Measurements from ENCODE around the gene SLC19A1. TPM values are rescaled to one million over a fixed set of nuclear protein-coding genes. Genes with fewer than 3 reads are reported as not detected.
"Not testable (repeated sequence)": the region's sequence is repeated elsewhere in the genome, so short reads cannot be mapped to it uniquely, and the experiment has no call there.

SLC19A1 gene
- total RNA-seq, 4 donors from 2014 or later, result 3.6 to 7.3 (median 5.0) TPM

DNA sequence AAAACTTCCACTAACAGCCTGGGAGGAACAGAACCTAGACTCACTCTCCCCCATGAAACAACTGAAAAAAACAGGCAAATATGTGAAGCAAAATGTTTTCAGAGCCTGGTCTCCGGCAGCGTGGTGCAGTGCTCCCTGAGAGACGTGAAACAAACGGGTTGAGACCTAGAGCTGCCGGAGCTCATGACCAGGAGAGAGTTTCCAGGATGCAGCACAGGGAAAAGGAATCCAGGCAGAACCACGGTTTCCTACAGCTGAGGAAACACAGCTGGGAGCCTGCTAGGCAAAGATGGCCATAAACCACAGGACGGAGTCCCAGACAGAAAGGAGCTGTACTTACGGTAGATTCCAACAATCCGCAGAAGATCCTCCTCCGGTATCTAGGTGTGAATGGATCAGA lies 20.2 kb upstream of the SLC19A1 start:
- TF ChIP-seq POLR2A (IDR thresholded peaks at IDR 0.05), result no peak
- TF ChIP-seq, protein P1, sequence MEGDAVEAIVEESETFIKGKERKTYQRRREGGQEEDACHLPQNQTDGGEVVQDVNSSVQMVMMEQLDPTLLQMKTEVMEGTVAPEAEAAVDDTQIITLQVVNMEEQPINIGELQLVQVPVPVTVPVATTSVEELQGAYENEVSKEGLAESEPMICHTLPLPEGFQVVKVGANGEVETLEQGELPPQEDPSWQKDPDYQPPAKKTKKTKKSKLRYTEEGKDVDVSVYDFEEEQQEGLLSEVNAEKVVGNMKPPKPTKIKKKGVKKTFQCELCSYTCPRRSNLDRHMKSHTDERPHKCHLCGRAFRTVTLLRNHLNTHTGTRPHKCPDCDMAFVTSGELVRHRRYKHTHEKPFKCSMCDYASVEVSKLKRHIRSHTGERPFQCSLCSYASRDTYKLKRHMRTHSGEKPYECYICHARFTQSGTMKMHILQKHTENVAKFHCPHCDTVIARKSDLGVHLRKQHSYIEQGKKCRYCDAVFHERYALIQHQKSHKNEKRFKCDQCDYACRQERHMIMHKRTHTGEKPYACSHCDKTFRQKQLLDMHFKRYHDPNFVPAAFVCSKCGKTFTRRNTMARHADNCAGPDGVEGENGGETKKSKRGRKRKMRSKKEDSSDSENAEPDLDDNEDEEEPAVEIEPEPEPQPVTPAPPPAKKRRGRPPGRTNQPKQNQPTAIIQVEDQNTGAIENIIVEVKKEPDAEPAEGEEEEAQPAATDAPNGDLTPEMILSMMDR (IDR thresholded peaks at IDR 0.05), result no peak
- intact Hi-C loops (cut with DNase I; ENCODE audit: low total_unique reads), result no loop called here
- 66 to 70% methylated on average over 10 of the region's 10 CpGs for WGBS, 2 donors
- peak in 1 of 2 donors; percentile 43 for DNase-seq (ENCODE audit: low spot score in 2 of 2)
- H3K4me3 ChIP-seq (ENCODE audit: low read depth, poor library complexity, severe bottlenecking), result no peak overlapping the region

DNA sequence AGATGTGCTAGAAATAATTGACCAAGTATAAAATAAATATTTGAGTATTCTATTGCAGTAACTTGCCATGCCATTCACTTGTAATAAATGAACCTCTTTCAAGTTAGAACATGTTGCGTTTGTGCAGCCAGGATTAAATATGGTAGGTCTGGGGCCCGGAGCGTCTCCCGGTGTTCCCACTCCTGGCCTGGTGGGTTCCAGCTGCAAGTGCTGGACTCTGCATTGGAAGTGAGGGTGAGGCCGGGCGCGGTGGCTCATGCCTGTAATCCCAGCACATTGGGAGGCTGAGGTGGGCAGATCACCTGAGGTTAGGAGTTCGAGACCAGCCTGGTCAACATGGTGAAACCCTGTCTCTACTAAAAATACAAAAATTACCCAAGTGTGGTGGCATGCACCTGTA lies 19.0 kb upstream of the SLC19A1 start:
- intact Hi-C loops (cut with DNase I; ENCODE audit: low total_unique reads); H3K4me3 ChIP-seq (ENCODE audit: low read depth, poor library complexity, severe bottlenecking): not testable (repeated sequence)
- WGBS, 2 donors, result 77 to 80% methylated on average over 8 of the region's 8 CpGs
- DNase-seq (ENCODE audit: low spot score in 2 of 2), result peak in 1 of 2 donors; percentile 42

DNA sequence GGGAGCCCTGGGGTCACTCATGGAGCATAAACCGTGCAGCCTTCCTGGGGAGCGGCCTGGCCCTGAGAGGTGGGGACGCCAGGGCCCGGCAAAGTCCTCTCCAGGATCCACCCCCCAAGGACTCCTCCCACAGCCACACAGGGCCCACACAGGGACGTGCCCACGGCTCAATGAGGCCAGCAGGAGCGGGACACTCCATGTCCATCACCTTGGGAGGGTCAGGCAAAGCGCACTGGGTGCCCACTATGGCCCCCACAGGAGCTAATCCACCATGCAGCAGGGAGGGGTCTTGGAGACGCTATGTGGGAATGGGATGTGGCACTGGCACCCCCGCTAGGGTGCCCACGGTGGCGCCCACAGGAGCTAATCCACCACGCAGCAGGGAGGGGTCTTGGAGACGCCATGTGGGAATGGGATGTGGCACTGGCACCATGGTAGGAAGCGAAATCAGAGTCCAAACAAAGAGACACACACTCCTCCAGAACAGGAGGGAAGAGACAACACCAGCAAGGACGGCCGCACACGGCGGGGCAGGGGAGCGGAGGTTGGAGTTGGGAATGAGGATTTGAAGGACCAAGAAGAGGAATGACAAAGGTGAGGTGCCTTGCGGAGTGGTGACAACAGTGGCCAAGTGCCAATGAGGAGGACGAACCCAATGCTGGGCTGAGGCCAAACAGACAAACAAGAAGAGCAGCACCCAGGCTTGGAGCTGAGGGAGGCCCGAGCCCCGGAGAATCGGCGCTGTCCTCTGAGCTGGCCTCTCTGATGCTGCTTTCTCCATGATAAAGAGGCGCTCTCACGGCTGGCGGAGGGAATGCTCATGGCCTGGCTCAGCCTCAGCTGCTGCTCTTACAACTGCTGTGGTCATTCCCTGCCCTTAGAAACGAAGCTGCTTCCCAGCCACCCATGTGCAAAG lies 18.1 kb upstream of the SLC19A1 start:
- TF ChIP-seq, protein P1 (IDR thresholded peaks at IDR 0.05), result no peak
- no peak for TF ChIP-seq POLR2A (IDR thresholded peaks at IDR 0.05)
- DNase-seq (ENCODE audit: low spot score in 2 of 2), result peak in 1 of 2 donors; percentile 81
- WGBS, 2 donors, result 84 to 86% methylated on average over 25 to 29 of the region's 30 CpGs
- no peak overlapping the region for H3K4me3 ChIP-seq (ENCODE audit: low read depth, poor library complexity, severe bottlenecking)
- intact Hi-C loops (cut with DNase I; ENCODE audit: low total_unique reads), result no loop called here

DNA sequence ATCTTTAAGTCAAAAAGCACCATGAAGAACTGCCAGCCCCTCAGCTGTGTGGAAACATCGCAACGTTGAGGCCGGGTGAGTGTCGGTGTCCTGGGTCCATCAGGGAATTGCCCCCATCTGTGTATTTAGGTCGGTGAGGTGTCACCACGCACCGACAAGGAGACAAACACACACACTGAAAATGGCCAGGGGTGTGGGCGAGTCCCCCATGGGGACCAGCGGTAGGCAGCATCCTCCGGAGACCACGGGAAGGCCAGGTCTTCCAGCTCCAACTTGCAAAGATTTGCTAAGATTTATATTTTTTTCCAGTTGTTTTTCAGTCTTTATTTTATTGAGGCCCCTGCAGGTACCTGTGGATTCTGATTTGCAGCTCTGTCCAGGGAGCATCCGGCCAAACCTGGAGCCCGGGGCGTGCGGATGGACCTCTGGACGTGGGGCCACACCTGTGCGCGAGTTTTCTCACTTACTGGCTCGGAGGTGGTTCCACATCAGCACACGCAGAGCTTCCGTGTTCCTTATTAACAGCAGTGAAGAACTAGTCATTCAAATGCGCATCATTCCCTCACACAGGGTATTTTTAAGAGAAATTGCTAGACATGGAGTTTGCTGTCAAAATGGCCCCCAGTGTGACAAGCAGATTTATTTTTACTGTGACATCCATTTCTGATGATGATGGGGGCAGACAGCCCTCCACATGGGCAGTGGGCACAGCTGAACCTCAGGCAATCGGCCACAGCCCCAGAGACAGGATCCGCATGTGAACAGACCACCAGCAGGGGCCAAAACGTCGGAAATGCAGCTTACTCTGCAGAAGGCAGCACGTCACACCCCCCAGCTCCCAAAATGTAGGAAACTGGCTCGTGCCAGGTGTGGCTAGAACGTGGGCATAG lies 17.2 kb upstream of the SLC19A1 start:
- peak in 1 of 2 donors; percentile 77 for DNase-seq (ENCODE audit: low spot score in 2 of 2)
- intact Hi-C loops (cut with DNase I; ENCODE audit: low total_unique reads), result no loop called here
- WGBS, 2 donors, result 79 to 88% methylated on average over 26 to 29 of the region's 29 CpGs
- H3K4me3 ChIP-seq (ENCODE audit: low read depth, poor library complexity, severe bottlenecking), result no peak overlapping the region
- TF ChIP-seq, protein P1 (IDR thresholded peaks at IDR 0.05), result no peak
- no peak for TF ChIP-seq POLR2A (IDR thresholded peaks at IDR 0.05)

DNA sequence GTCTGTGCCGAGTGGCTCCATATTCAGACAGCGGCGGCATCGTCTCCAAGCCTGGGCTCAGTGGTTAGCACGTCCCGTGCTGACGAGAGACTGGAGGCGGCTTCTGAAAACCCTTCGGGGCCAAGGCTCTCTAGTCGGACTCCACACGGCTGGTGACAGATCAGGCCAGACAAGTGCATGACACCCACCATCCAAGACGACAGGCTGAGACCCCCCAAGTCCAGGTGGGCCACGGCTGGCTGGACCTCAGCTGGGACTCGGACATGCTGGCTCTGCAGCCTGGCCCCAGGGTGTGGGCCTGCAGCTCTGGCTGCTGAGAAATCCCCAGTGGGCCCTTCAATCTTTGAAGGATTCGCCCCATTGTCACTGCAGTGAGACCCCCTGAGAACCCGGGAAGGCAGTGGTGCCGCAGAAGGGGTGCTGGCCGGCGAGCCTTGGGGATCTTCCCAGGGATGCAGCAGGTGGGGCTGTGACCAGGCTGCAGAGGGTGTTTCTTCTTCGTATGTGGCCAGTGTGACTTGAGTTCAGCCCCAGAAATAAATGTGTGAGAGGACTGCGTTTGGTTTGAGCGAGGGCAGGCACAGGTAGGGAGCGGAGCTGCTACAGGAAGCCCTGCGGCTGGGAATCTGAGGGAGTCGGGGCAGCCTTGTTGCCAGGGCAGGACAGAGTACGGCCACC lies 15.9 kb upstream of the SLC19A1 start:
- WGBS, 2 donors, result 83 to 89% methylated on average over 18 to 26 of the region's 26 CpGs
- intact Hi-C loops (cut with DNase I; ENCODE audit: low total_unique reads), result no loop called here
- no peak for TF ChIP-seq POLR2A (IDR thresholded peaks at IDR 0.05)
- TF ChIP-seq, protein P1 (IDR thresholded peaks at IDR 0.05), result no peak
- DNase-seq (ENCODE audit: low spot score in 2 of 2), result peak in 1 of 2 donors; percentile 80
- H3K4me3 ChIP-seq (ENCODE audit: low read depth, poor library complexity, severe bottlenecking), result no peak overlapping the region
